Measurements from ENCODE around the gene INPPL1.

INPPL1 gene

DNA sequence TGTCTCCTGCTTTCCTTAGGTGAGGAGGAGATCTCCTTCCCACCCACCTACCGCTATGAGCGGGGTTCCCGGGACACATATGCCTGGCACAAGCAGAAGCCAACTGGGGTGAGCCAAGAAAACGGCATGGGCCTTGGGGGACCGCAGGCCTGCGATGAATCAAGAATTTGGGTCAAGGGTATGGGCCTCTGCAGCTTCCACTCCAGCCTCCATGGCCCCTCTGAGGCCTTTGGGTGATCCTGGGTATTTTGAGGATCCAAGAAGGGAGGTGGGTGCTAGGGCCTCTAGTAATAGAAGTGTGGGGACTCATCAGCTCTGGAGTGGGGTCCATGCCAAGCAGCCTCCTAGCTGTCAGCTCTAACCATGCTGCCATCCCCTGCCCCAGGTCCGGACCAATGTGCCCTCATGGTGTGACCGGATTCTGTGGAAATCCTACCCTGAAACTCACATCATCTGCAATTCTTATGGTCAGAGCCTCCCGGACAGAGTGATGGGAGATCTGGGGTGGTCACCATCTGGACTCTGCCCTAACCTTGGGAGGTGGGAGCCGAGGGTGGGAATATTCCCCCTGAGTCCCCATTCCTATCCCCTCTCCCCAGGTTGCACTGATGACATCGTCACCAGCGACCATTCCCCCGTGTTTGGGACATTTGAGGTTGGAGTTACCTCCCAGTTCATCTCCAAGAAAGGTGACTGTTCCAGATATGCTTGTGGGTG is 8.6 kb downstream of the INPPL1 start:
- H4K20me1 ChIP-seq, result peaks cover 62 to 100% (median 94%) of the 10 kb centered on the region in 11 experiments

DNA sequence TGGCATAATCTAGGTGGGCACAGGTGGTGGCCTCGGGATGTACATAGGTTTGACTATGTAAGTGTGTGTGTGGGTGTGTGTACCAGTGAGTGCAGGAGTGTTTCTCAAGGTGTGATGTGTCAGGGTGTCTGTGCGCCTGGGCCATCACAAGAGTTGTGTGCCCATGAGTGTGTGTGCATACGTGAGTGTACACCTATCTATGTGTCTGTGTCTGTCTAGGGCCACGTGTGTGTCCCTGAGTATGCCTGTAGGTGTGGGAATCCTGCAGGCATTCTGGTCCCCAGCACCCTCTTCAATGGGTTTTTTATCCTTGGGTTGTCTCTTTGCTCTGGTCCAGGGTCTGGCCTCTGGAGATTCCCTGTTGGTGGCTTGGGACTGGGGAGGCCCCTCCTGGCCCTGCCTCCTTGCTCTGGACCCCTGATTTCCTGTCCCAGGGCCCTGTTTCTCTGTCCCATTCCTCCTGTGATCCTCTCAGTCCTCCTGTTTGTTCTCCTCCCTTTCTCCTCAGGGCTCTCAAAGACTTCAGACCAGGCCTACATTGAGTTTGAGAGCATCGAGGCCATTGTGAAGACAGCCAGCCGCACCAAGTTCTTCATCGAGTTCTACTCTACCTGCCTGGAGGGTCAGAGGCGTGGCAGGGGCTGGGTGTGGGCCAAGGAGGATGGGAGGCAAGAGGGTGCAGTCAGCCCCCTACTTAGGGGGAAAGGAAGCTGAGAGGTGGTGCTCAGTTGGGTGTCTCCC is 9.4 kb downstream of the INPPL1 start:
- H3K4me1 ChIP-seq, result peaks cover 31 to 76% (median 46%) of the 10 kb centered on the region in 10 experiments
- TF ChIP-seq Cebpa-rat (IDR thresholded peaks at IDR 0.05), result no peak
- H4K20me1 ChIP-seq, result peaks cover 66 to 100% (median 94%) of the 10 kb centered on the region in 11 experiments
- H3K4me3 ChIP-seq, result no peak overlapping the region
- H3K4me2 ChIP-seq, result peak overlapping the region; percentile 4 to 68 (median 61); a peak in 21 of 22 replicates
- peaks cover 10 to 24% (median 17%) of the 10 kb centered on the region in 11 experiments for H3K27me3 ChIP-seq
- H3K9me3 ChIP-seq (replicated peaks in 1 of 11), result no peaks in the 10 kb centered on the region
- H3K27ac ChIP-seq, result peak overlapping the region in 8 of 11 experiments; percentile 24 to 52 (median 38); a peak in 14 of 22 replicates
- H3K36me3 ChIP-seq, result peaks cover 97 to 100% (median 99%) of the 10 kb centered on the region in 11 experiments
- H3K9ac ChIP-seq, result peak overlapping the region in 10 of 11 experiments; percentile 5 to 61 (median 38); a peak in 7 of 22 replicates

More for the DNA sequence above, 8.6 kb downstream of the INPPL1 start:
- H3K36me3 ChIP-seq, result peaks cover 99 to 100% (median 100%) of the 10 kb centered on the region in 11 experiments
- H3K27me3 ChIP-seq, result peaks cover 3 to 17% (median 10%) of the 10 kb centered on the region in 11 experiments
- TF ChIP-seq Cebpa-rat (IDR thresholded peaks at IDR 0.05), result no peak
- H3K4me2 ChIP-seq, result peak overlapping the region in 10 of 11 experiments; percentile 19 to 68 (median 61); a peak in 19 of 22 replicates
- H3K9me3 ChIP-seq (replicated peaks in 1 of 11), result no peaks in the 10 kb centered on the region
- peak overlapping the region in 6 of 11 experiments; percentile 10 to 61 (median 39); a peak in 8 of 22 replicates for H3K9ac ChIP-seq
- peaks cover 25 to 76% (median 41%) of the 10 kb centered on the region in 10 experiments for H3K4me1 ChIP-seq
- peak overlapping the region in 4 of 11 experiments; percentile 6 to 21 (median 10); a peak in 3 of 22 replicates for H3K27ac ChIP-seq
- H3K4me3 ChIP-seq, result no peak overlapping the region

DNA sequence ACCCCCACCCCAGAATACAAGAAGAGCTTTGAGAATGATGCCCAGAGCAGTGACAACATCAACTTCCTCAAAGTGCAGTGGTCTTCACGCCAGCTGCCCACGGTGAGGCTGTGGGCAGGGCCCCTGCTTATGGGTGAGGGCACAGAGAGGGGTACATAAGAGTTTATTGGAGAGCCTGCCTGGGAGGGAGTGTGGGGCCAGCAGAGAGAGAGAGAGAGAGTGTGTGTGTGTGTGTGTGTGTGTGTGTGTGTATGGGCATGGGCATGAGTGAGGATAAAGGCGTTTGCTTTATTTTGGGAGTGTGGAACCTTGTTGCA is 9.9 kb downstream of the INPPL1 start:
- H3K4me1 ChIP-seq, result peaks cover 36 to 76% (median 51%) of the 10 kb centered on the region in 10 experiments
- no peak overlapping the region for H3K4me3 ChIP-seq
- H3K27ac ChIP-seq, result peak overlapping the region in 7 of 11 experiments; percentile 24 to 52 (median 37); a peak in 12 of 22 replicates
- TF ChIP-seq Cebpa-rat (IDR thresholded peaks at IDR 0.05), result no peak
- H3K27me3 ChIP-seq, result peaks cover 15 to 29% (median 22%) of the 10 kb centered on the region in 11 experiments
- H3K36me3 ChIP-seq, result peaks cover 92 to 97% (median 94%) of the 10 kb centered on the region in 11 experiments
- peak overlapping the region in 10 of 11 experiments; percentile 5 to 61 (median 38); a peak in 6 of 22 replicates for H3K9ac ChIP-seq
- peak overlapping the region; percentile 4 to 68 (median 61); a peak in 21 of 22 replicates for H3K4me2 ChIP-seq
- H4K20me1 ChIP-seq, result peaks cover 66 to 100% (median 93%) of the 10 kb centered on the region in 11 experiments
- H3K9me3 ChIP-seq (replicated peaks in 1 of 11), result no peaks in the 10 kb centered on the region

DNA sequence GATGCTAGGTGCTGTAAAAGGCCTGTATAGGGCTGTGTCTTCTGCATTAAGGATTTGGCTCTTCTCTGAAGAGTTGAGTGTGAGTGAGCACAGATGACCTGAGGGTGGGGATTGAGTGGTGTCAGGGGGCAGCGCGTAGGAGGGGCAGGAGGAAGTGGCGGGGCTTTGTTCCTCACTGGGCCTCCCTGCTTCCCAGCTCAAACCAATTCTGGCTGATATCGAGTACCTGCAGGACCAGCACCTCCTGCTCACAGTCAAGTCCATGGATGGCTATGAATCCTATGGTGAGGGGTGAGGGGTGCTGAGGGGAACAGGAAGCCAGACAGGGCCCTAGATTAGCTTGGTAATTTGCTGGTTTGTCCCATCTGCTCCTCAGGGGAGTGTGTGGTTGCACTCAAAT is 10.4 kb downstream of the INPPL1 start:
- Histone ChIP-seq H3K4me3 (no peak overlapping the region), H3K27ac (peak overlapping the region in 4 of 11 experiments; percentile 16 to 52 (median 36); a peak in 3 of 22 replicates), H3K36me3 (peaks cover 87 to 93% (median 89%) of the 10 kb centered on the region in 11 experiments), H3K9ac (peak overlapping the region in 3 of 11 experiments; percentile 5 to 48 (median 47); a peak in 4 of 22 replicates), H4K20me1 (peaks cover 68 to 100% (median 90%) of the 10 kb centered on the region in 11 experiments), H3K27me3 (peaks cover 20 to 34% (median 27%) of the 10 kb centered on the region in 11 experiments), H3K9me3 (replicated peaks in 1 of 11) (no peaks in the 10 kb centered on the region), H3K4me2 (peak overlapping the region in 6 of 11 experiments; percentile 19 to 68 (median 62); a peak in 8 of 22 replicates), H3K4me1 (peaks cover 41 to 77% (median 56%) of the 10 kb centered on the region in 10 experiments)
- no peak for TF ChIP-seq Cebpa-rat (IDR thresholded peaks at IDR 0.05)

DNA sequence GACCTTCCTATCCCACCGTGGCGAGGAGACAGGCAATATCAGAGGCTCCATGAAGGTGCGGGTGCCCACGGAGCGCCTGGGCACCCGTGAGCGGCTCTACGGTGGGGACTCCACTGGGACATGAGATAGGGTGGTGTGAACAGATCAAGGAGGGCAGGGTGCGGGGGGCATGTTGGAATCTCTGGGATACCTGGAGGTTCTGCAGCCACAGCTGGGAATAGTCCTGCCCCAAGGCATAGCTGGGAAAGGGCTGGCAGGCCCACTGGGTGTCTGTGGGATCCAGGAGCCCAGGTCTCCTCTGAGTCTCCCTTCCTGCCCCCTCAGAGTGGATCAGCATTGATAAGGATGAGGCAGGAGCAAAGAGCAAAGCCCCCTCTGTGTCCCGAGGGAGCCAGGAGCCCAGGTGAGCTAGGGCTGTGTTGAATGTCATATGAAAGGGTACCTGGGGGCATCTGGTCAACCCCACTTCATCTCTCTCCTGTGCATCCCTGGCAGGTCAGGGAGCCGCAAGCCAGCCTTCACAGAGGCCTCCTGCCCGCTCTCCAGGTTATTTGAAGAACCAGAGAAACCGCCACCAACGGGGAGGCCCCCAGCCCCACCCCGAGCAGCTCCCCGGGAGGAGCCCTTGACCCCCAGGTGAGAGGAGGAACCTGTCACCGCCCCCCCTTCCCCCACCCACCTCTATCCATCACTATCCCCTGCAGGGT is 10.9 kb downstream of the INPPL1 start:
- TF ChIP-seq Cebpa-rat (IDR thresholded peaks at IDR 0.05), result no peak
- no peak overlapping the region for H3K27ac ChIP-seq
- peak overlapping the region in 2 of 11 experiments; percentile 15 to 48; a peak in 1 of 22 replicates for H3K9ac ChIP-seq
- H3K4me3 ChIP-seq, result no peak overlapping the region
- H4K20me1 ChIP-seq, result peaks cover 69 to 100% (median 88%) of the 10 kb centered on the region in 11 experiments
- no peaks in the 10 kb centered on the region for H3K9me3 ChIP-seq (replicated peaks in 1 of 11)
- peaks cover 81 to 87% (median 84%) of the 10 kb centered on the region in 11 experiments for H3K36me3 ChIP-seq
- peaks cover 47 to 79% (median 61%) of the 10 kb centered on the region in 10 experiments for H3K4me1 ChIP-seq
- peak overlapping the region in 1 of 11 experiments; percentile 68; a peak in 1 of 22 replicates for H3K4me2 ChIP-seq
- peaks cover 26 to 39% (median 33%) of the 10 kb centered on the region in 11 experiments for H3K27me3 ChIP-seq

DNA sequence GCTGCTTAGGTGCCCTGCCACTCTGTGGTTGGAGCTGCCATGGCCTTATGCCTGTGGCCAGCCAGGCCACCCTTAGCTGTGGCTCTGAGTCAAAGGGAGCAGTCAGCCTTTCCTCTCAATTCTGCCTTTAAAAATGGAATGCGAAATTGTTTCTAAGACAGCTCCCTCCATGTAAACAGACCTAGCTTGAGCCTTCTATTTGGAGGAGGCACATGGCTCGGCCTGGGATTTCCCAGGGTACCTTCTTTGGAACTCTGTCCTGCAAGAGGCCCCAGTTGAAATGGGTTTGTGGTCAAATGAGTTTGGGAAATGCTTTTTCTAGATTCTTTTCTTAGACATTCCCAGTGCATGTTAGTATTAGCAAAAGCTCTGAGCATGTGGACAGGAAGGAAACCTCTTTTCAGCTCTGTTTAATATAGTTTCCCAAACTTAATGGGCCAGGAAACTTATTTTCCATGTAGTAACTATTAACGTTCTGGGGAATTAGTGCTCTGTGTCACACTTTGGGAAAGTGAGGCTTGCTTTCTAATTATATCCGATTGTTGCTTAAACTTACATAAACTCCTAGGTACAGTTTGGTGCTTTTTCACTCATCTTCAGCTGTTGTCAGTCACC is 11.6 kb downstream of the INPPL1 start:
- no peak overlapping the region for H3K27ac ChIP-seq
- peaks cover 75 to 80% (median 77%) of the 10 kb centered on the region in 11 experiments for H3K36me3 ChIP-seq
- no peak for TF ChIP-seq Cebpa-rat (IDR thresholded peaks at IDR 0.05)
- H3K9me3 ChIP-seq (replicated peaks in 1 of 11), result no peaks in the 10 kb centered on the region
- H3K4me3 ChIP-seq, result no peak overlapping the region
- peaks cover 72 to 98% (median 84%) of the 10 kb centered on the region in 11 experiments for H4K20me1 ChIP-seq
- H3K27me3 ChIP-seq, result peaks cover 32 to 46% (median 39%) of the 10 kb centered on the region in 11 experiments
- H3K4me1 ChIP-seq, result peaks cover 48 to 73% (median 63%) of the 10 kb centered on the region in 10 experiments
- H3K4me2 ChIP-seq, result no peak overlapping the region
- peak overlapping the region in 1 of 11 experiments; percentile 12; a peak in 1 of 22 replicates for H3K9ac ChIP-seq

DNA sequence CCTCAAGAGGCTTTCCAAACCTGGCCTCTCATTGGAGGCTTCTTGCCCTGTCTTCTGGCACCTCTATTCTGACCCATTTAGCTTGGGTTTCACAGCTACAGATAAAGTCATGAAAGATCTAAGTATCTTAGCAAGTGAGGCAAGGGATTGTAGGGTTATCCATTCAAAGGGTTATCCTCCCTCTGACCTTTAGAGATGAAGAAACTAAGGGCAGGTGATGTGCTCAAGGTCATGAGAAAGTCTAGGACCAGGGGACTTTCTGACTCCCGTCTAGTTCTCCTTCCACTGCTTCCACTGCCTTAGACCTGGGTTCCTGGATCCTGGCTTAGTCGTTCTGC is 12.2 kb downstream of the INPPL1 start:
- 0 out of 22 replicates have a peak, but pooled peaks cover 0 to 2% (median 0%) of the 10 kb centered on the region in 11 experiments for H3K9me3 ChIP-seq (replicated peaks in 1 of 11)
- peaks cover 48 to 68% (median 59%) of the 10 kb centered on the region in 10 experiments for H3K4me1 ChIP-seq
- H3K27me3 ChIP-seq, result peaks cover 38 to 52% (median 45%) of the 10 kb centered on the region in 11 experiments
- H4K20me1 ChIP-seq, result peaks cover 70 to 92% (median 79%) of the 10 kb centered on the region in 11 experiments
- H3K27ac ChIP-seq, result no peak overlapping the region
- no peak overlapping the region for H3K9ac ChIP-seq
- H3K4me2 ChIP-seq, result no peak overlapping the region
- H3K4me3 ChIP-seq, result no peak overlapping the region
- H3K36me3 ChIP-seq, result peaks cover 69 to 74% (median 71%) of the 10 kb centered on the region in 11 experiments
- no peak for TF ChIP-seq Cebpa-rat (IDR thresholded peaks at IDR 0.05)
